Islet precursor cell (in vitro differentiated cells): Measurements from ENCODE around the gene NUTM2G.
"Not testable (repeated sequence)": the region's sequence is repeated elsewhere in the genome, so short reads cannot be mapped to it uniquely, and the experiment has no call there.

ENCODE experiments used
- DNase-seq: peaks from one replicate; pipeline ENCODE4 v3.0.0-alpha.2; 2018

The NUTM2G gene

GRCh38 chr9:96928543-96928942, at the start of gene NUTM2G:
Gene NUTM2G, plus strand, starts transcription at chr9:96928843. Its CDS starts 182 bp downstream, at chr9:96929025.
- not testable (repeated sequence) for DNase-seq

GRCh38 chr9:96883922-96884321, 44.7 kb upstream of the NUTM2G start:
- no peak for DNase-seq

GRCh38 chr9:96884443-96884842, 44.2 kb upstream of the NUTM2G start:
- peak; percentile 96 for DNase-seq

GRCh38 chr9:96885424-96885823, 43.2 kb upstream of the NUTM2G start:
- no peak for DNase-seq

GRCh38 chr9:96888591-96888990, 40.1 kb upstream of the NUTM2G start:
- no peak for DNase-seq

- no peak for DNase-seq
Measured at GRCh38 chr9:96892131-96892530, 36.5 kb upstream of the NUTM2G start.

- DNase-seq, result not testable (repeated sequence)
Measured at GRCh38 chr9:96900010-96900409, 28.6 kb upstream of the NUTM2G start.

- peak; percentile 43 for DNase-seq
Measured at GRCh38 chr9:96904947-96905722, 23.5 kb upstream of the NUTM2G start.

- not testable (repeated sequence) for DNase-seq
Measured at GRCh38 chr9:96908479-96908878, 20.2 kb upstream of the NUTM2G start.

GRCh38 chr9:96915539-96915938, 13.1 kb upstream of the NUTM2G start:
- DNase-seq, result not testable (repeated sequence)

- peak; percentile 11 for DNase-seq
Measured at GRCh38 chr9:96916531-96916930, 12.1 kb upstream of the NUTM2G start.

GRCh38 chr9:96918550-96918949, 10.1 kb upstream of the NUTM2G start:
- peak; percentile 34 for DNase-seq

GRCh38 chr9:96920803-96921202, 7.8 kb upstream of the NUTM2G start:
- DNase-seq, result not testable (repeated sequence)

- DNase-seq, result peak; percentile 35
Measured at GRCh38 chr9:96925587-96925986, 3.1 kb upstream of the NUTM2G start.

- DNase-seq, result peak; percentile 52
Measured at GRCh38 chr9:96931665-96932064, 3.0 kb downstream of the NUTM2G start.

GRCh38 chr9:96934097-96934496, 5.5 kb downstream of the NUTM2G start:
- peak; percentile 45 for DNase-seq

- peak; percentile 45 for DNase-seq
Measured at GRCh38 chr9:96934706-96935105, 6.1 kb downstream of the NUTM2G start.

- peak; percentile 47 for DNase-seq
Measured at GRCh38 chr9:96935401-96935800, 6.8 kb downstream of the NUTM2G start.

- DNase-seq, result peak; percentile 26
Measured at GRCh38 chr9:96937442-96937841, 8.8 kb downstream of the NUTM2G start.

GRCh38 chr9:96938957-96939665, 10.5 kb downstream of the NUTM2G start:
- not testable (repeated sequence) for DNase-seq

GRCh38 chr9:96940982-96941381, 12.3 kb downstream of the NUTM2G start:
- not testable (repeated sequence) for DNase-seq

GRCh38 chr9:96941628-96942027, 13.0 kb downstream of the NUTM2G start:
- not testable (repeated sequence) for DNase-seq

GRCh38 chr9:96942181-96942580, 13.5 kb downstream of the NUTM2G start:
- DNase-seq, result not testable (repeated sequence)

GRCh38 chr9:96949346-96949745, 20.7 kb downstream of the NUTM2G start:
- not testable (repeated sequence) for DNase-seq
